ENCODE data around the gene MAD1L1. TPM values are rescaled to one million over a fixed set of nuclear protein-coding genes. Genes with fewer than 3 reads are reported as not detected.

Gene MAD1L1
- total RNA-seq, 6 experiments from 2014 or later = 15.1 to 37.4 (median 20.5) TPM

DNA sequence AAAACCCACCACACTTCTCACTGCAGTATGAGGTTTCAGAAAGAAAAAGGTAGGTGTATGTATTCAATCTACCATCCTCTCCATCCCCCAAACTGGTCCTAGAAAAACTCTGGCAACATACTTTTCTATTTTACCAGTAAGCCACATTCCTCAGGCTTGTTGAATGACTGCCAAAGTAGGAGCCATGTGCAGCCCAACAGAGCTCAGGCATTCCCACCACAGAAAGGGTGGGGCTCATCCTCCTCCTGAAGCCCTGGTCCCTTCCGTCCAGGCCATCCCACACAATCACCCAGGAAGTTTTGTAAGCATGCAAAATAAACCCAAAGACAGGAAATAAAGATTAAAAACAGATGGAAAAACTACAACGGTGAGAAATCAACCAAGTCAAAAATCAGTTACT is 57.2 kb downstream of the MAD1L1 start:
- intact Hi-C loops (cut with DNase I) = no loop called here
- no peaks in the 10 kb centered on the region for H3K27me3 ChIP-seq
- H3K27ac ChIP-seq = no peak overlapping the region
- TF ChIP-seq CTCF (IDR thresholded peaks at IDR 0.05) = no peak
- TF ChIP-seq POLR2A (IDR thresholded peaks at IDR 0.05) = no peak
- no peaks in the 10 kb centered on the region for H3K4me1 ChIP-seq
- DNase-seq (no peak), ATAC-seq (peak in 2 of 4 donors; percentile 18 to 42)
- no peak overlapping the region for H3K4me3 ChIP-seq
- no peaks in the 10 kb centered on the region for H3K36me3 ChIP-seq
- 45% methylated on average over 2 of the region's 2 CpGs for WGBS (ENCODE audit: insufficient coverage, low coverage, low lambda C conversion rate, missing lambda C conversion rate)
- H3K9me3 ChIP-seq = no peaks in the 10 kb centered on the region

DNA sequence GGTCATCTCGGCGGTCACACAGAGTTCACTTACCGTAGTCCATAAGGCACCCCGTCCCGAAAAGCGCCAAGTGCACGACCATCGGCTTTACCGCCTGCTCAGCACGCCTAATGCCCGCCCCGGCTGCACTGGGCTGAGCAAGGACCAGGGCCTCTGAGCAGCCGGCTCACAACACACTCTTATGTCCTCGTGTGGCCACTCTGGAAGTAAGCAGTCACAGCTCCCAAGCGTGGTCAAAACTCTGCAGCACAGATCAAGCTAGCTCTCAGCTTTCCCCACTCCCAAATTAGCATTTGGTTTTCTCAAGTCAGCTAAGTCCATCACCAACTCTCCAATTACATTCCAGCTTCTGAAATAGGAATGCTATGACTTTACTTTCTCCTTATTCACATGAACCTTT is 57.7 kb downstream of the MAD1L1 start:
- no peak for ATAC-seq
- no peak overlapping the region for H3K4me3 ChIP-seq
- no peaks in the 10 kb centered on the region for H3K9me3 ChIP-seq
- DNase-seq = no peak
- H3K4me1 ChIP-seq = no peaks in the 10 kb centered on the region
- TF ChIP-seq CTCF (IDR thresholded peaks at IDR 0.05) = no peak
- no peak for TF ChIP-seq POLR2A (IDR thresholded peaks at IDR 0.05)
- H3K36me3 ChIP-seq = no peaks in the 10 kb centered on the region
- no peaks in the 10 kb centered on the region for H3K27me3 ChIP-seq
- no peak overlapping the region for H3K27ac ChIP-seq
- 80% methylated on average over 1 of the region's 15 CpGs for WGBS (ENCODE audit: insufficient coverage, low coverage, low lambda C conversion rate, missing lambda C conversion rate)
- intact Hi-C loops (cut with DNase I) = no loop called here

- Histone ChIP-seq H3K9me3 (no peaks in the 10 kb centered on the region), H3K4me1 (no peaks in the 10 kb centered on the region), H3K4me3 (no peak overlapping the region), H3K27me3 (no peaks in the 10 kb centered on the region), H3K27ac (no peak overlapping the region), H3K36me3 (no peaks in the 10 kb centered on the region)
- intact Hi-C loops (cut with DNase I) = no loop called here
- ATAC-seq (no peak), DNase-seq (no peak)
- WGBS (ENCODE audit: insufficient coverage, low coverage, low lambda C conversion rate, missing lambda C conversion rate) = 74% methylated on average over 12 of the region's 15 CpGs
- TF ChIP-seq CTCF (IDR thresholded peaks at IDR 0.05) = no peak
- no peak for TF ChIP-seq POLR2A (IDR thresholded peaks at IDR 0.05)
Observed at GRCh38 chr7:2173189-2173827, 59.4 kb downstream of the MAD1L1 start.

- intact Hi-C loops (cut with DNase I) = no loop called here
- Histone ChIP-seq H3K27me3 (no peaks in the 10 kb centered on the region), H3K9me3 (no peaks in the 10 kb centered on the region), H3K4me3 (no peak overlapping the region), H3K27ac (no peak overlapping the region), H3K4me1 (no peaks in the 10 kb centered on the region), H3K36me3 (no peaks in the 10 kb centered on the region)
- DNase-seq (no peak), ATAC-seq (peak; percentile 28 to 67 (median 43))
- WGBS (ENCODE audit: insufficient coverage, low coverage, low lambda C conversion rate, missing lambda C conversion rate) = 74% methylated on average over 9 of the region's 39 CpGs
- TF ChIP-seq POLR2A (IDR thresholded peaks at IDR 0.05) (no peak), CTCF (IDR thresholded peaks at IDR 0.05) (no peak)
Observed at GRCh38 chr7:2172311-2173188, 60.2 kb downstream of the MAD1L1 start.
